NCI-H524 (cell line): ENCODE results near the gene ZFR2.
A peak's percentile ranks its signal among the peaks of the same experiment; 100 is the strongest.
"Not testable (repeated sequence)": the region's sequence is repeated elsewhere in the genome, so short reads cannot be mapped to it uniquely, and the experiment has no call there.

Experiments used
- DNase-seq, 2 experiments: peaks; one replicate each; lab custom pipeline; 2025; lab: John Stamatoyannopoulos, UW

The ZFR2 gene

GRCh38 chr19:3771000-3771905 is 97.6 kb downstream of the ZFR2 start:
- no peak for DNase-seq

GRCh38 chr19:3770136-3770999 is 98.5 kb downstream of the ZFR2 start:
- DNase-seq, result no peak

- DNase-seq, result no peak
Measured at GRCh38 chr19:3769494-3769893, 99.3 kb downstream of the ZFR2 start.

GRCh38 chr19:3768748-3769099 is 100.1 kb downstream of the ZFR2 start:
- DNase-seq, result no peak

- peak; percentile 89 to 92 for DNase-seq
Measured at GRCh38 chr19:3768015-3768747, 100.7 kb downstream of the ZFR2 start.

- no peak for DNase-seq
Measured at GRCh38 chr19:3767050-3767449, 101.8 kb downstream of the ZFR2 start.

- DNase-seq, result no peak
Measured at GRCh38 chr19:3766520-3766919, 102.3 kb downstream of the ZFR2 start.

- not testable (repeated sequence) for DNase-seq
Measured at GRCh38 chr19:3765757-3766156, 103.1 kb downstream of the ZFR2 start.

- no peak for DNase-seq
Measured at GRCh38 chr19:3765121-3765520, 103.7 kb downstream of the ZFR2 start.

GRCh38 chr19:3762501-3763459 is 106.1 kb downstream of the ZFR2 start, which contains the start of gene MRPL54:
MRPL54 (plus strand) TSS chr19:3762682; CDS start chr19:3762701, 19 bp downstream.
- DNase-seq, result peak; percentile 99 to 100

- DNase-seq, result no peak
Measured at GRCh38 chr19:3762130-3762473, 106.7 kb downstream of the ZFR2 start.

GRCh38 chr19:3761382-3762129 is 107.3 kb downstream of the ZFR2 start, which contains the start of gene APBA3:
APBA3 (minus strand) TSS chr19:3761692; CDS start chr19:3760264, 1,428 bp downstream.
- DNase-seq, result peak; percentile 94 to 95

GRCh38 chr19:3760871-3761361 is 107.9 kb downstream of the ZFR2 start:
- DNase-seq, result no peak

- DNase-seq, result no peak
Measured at GRCh38 chr19:3759482-3760254, 109.2 kb downstream of the ZFR2 start.

- not testable (repeated sequence) for DNase-seq
Measured at GRCh38 chr19:3758297-3758696, 110.5 kb downstream of the ZFR2 start.

GRCh38 chr19:3757705-3758104 is 111.1 kb downstream of the ZFR2 start:
- DNase-seq, result not testable (repeated sequence)
